GM18507 (cell line): Measurements from ENCODE around the gene ARHGEF3.

Source experiments
- DNase-seq: peaks from one replicate; pipeline ENCODE4 v3.0.0; 2011; ENCODE audit warnings: low read depth; ENCODE audit not compliant: insufficient read length; ENCODE audit errors: extremely low spot score
- FAIRE-seq: peaks from 2 replicates; lab custom pipeline; 2011; peaks lifted over from hg19 to GRCh38; lab: Jason Lieb, UNC

Gene ARHGEF3, protein sequence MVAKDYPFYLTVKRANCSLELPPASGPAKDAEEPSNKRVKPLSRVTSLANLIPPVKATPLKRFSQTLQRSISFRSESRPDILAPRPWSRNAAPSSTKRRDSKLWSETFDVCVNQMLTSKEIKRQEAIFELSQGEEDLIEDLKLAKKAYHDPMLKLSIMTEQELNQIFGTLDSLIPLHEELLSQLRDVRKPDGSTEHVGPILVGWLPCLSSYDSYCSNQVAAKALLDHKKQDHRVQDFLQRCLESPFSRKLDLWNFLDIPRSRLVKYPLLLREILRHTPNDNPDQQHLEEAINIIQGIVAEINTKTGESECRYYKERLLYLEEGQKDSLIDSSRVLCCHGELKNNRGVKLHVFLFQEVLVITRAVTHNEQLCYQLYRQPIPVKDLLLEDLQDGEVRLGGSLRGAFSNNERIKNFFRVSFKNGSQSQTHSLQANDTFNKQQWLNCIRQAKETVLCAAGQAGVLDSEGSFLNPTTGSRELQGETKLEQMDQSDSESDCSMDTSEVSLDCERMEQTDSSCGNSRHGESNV

DNA sequence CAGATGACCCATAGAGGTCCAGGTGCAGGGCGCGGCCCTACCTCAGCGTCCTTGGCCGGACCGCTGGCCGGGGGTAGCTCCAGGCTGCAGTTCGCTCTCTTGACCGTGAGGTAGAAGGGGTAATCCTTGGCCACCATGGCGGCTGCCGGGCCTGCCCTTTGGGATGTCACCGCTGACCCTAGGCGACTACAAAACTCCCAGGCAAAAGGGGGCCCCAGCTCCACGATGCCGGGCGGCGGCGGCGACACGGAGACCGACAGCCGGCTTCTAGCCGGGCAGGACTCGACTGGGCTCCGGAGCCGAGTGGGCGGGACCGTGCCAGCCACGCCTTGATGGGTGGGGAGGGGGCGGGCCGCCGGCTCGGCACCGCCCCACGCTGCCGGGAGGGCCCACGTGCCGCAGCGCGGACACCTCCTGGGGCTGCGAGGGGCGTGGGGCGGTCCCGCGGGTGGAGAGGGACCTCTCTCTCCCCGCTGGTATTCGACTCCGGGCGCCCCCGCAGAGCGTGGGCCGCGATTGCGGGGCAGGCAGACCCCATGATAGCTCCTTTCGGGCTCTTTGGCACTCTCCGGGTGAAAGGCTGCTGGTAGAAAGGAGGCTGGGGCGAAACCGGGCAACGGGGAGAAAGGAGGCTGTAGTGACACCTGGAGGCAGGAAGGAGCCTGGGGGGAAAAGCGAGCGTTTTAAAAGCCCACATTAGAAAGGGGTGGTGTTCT, at the start of gene ARHGEF3:
Gene ARHGEF3 (minus strand): TSS at position 288 of the 716 bp plus-strand sequence. CDS start 151 bp downstream, at position 137.
- DNase-seq = peak; percentile 80
- FAIRE-seq = peak; percentile 82

DNA sequence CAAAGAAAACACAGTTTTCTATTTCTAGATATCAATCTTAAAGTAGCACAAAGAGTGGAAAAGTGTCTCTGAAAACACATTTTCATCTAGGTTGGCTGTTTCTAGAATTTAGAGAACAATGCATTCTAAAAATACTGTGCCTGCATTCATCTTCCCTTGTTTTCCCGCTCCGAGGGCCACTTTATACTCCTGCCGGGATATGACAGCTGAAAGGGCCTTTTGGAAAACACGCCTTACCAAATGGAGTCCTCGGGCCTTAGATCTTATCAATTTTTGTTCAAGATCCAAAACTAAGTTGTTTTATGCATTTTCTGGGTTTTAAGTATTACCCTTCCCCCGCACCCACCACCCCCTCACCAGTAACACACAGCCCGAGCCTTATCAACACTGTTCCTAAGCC, 47.9 kb upstream of the ARHGEF3 start:
- no peak for DNase-seq
- FAIRE-seq = no peak

- no peak for DNase-seq
Observed at GRCh38 chr3:56845505-56845904, 43.8 kb upstream of the ARHGEF3 start.

GRCh38 chr3:56844536-56844935, 42.8 kb upstream of the ARHGEF3 start:
- DNase-seq = no peak
- no peak for FAIRE-seq

More at GRCh38 chr3:56845505-56845904, 43.8 kb upstream of the ARHGEF3 start:
- FAIRE-seq = no peak

DNA sequence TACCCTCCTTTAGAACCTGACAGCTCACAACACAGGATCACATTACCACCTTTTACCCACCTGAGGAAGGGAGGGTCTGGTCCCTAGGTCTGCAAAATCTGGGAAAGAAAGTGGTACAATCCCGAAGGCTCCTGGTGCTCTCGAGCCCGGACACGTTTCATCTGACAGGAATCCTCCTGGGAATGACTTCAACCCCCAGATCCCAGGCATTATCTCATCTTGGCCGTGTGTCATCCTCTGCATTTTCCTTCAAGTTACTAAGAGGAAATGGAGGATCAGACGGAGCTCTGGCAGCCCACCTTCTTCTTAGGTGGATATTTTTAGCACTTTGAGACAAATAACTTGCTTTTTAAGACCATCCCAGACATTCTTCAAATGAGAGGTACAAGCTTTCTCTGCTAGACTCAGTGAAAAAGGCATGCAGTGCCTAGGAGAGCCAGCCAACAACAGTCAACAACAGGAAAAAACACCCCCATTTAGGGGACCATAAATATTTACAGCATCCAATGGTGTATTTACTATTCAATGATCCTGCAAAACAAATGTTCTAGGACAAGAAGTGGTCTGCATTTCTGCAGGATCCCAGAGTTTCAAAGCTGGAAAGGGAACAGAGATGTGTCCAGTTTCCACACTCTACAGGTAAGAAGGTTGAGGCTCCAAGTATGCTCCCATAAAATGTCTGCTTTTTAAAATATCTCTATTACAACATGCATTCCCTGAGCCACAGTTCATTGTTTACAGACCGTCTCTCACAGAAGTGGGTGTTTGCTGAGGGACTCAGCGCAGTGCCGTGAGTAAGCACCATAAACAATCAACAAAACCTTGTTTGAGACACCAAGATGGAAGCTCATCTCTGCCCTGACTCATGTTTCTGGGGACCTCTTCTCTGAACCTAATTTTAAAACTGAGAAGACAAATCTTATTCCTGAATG, 38.3 kb upstream of the ARHGEF3 start:
- no peak for DNase-seq
- no peak for FAIRE-seq

DNA sequence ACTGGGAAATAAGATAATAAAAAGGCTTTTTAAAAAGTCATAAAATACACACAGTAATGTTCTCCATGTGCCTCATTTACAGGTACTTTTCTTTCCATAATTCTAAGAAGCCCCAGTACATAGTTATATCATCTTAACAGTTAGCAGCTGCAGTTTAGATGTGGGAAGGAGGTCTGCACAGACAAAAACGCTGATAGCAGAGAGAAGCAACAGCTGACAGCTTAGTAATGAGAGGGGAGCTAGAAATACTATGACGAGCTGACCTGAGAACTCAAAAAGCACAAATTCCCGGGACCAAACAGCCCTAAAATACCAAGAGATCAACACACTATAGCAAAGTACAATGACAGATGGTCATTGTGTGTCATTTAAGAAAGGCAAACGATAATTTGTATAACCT, 36.7 kb upstream of the ARHGEF3 start:
- DNase-seq (no peak), FAIRE-seq (no peak)

- DNase-seq = peak; percentile 39
- peak; percentile 94 for FAIRE-seq
Observed at GRCh38 chr3:56837196-56837955, 35.6 kb upstream of the ARHGEF3 start.

DNA sequence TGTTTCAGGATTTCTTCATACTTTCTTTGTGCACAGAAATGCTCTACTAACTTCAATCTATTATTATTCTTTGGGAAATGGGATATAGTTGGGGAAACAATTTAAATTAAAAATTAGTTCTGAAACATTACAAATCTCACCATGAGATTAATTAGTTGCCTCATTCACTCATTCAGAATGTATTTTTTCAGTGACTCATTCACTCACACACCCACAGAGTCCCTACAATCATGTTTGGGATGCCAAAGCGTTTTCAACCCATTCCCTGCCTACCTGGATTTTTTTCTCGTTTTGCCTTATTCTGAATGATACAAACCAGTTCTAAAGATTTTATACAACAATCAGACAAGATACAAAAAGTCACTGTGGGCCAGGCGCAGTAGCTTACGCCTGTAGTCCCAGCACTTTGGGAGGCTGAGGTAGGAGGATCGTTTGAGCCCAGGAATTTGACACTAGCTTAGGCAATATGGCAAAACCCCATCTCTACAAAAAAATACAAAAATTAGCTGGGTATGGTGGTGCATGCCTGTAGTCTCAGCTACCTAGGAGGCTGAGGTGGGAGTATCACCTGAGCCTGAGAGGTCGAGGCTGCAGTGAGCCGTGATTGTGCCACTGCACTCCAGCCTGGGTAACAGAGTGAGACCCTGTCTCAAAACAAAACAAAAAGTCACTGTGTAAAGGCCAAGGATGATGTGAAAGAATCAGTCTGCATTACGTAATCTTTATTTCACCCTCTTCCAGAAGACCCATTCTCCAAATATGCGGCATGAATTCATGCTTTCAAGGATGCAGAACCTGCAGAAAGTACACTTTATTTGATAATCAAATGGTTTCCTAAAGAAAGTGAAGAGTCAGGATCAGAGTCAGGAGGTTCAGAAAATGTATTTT, 34.8 kb upstream of the ARHGEF3 start:
- FAIRE-seq (no peak), DNase-seq (no peak)

GRCh38 chr3:56835650-56836227, 34.0 kb upstream of the ARHGEF3 start:
- FAIRE-seq = no peak

DNA sequence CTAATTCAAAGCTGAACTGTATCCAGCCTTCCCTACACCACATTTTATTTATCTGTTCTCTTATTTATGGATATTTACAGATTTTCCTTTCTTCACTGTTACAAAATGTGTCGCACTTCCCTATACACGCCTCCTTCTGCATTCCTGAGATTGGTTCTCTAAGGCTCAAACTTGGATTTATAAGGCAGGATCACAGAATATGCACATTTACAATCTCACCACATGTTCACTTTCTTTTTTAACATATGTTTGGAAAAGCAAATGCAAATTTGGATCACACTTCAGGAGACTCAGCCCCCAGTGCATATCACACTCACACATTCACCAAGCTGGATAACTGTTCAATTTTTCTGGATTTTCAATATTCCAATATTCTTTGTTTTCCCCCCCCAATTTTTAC, 31.8 kb upstream of the ARHGEF3 start:
- no peak for DNase-seq
- no peak for FAIRE-seq

More at GRCh38 chr3:56835650-56836227, 34.0 kb upstream of the ARHGEF3 start:
- no peak for DNase-seq

- no peak for DNase-seq
- FAIRE-seq = no peak
Observed at GRCh38 chr3:56833022-56833421, 31.3 kb upstream of the ARHGEF3 start.

DNA sequence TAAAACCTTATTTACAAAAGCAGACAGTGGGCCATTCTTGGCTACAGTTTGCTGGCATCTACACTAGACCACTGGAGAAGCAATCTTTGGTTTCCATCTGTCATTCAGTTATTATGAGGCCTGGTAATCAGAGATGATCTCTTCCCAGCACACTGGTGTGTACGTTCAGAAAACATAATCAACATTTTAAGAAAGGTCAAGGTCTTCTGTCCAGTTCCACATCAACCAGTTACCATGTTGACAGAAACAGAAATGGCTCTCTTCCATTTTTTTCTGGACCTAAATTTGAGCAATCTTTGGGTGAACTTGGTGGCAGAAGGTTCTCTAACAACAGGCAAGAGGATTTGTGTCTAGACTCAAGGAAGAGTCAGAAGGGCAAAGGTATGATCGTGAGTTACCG, 29.8 kb upstream of the ARHGEF3 start:
- FAIRE-seq (no peak), DNase-seq (no peak)

DNA sequence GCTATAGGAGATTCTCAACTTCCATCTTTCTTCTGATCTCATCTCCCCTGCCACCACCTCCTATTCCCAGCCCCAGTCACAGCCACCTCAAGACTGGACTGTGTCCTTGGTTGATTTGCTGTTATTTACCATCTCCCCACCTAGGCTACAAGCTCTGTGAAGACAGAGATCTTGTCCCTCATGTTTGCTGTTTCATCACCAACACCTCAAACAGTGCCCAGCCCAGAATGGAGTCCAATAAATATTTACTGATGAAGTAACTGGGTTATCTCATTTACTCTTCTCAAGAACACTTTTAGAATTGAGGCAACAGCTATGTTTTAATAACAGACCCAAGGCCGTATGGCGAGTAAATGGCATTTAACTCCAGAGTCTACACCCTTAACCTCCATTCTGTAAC, 29.1 kb upstream of the ARHGEF3 start:
- FAIRE-seq = no peak

DNA sequence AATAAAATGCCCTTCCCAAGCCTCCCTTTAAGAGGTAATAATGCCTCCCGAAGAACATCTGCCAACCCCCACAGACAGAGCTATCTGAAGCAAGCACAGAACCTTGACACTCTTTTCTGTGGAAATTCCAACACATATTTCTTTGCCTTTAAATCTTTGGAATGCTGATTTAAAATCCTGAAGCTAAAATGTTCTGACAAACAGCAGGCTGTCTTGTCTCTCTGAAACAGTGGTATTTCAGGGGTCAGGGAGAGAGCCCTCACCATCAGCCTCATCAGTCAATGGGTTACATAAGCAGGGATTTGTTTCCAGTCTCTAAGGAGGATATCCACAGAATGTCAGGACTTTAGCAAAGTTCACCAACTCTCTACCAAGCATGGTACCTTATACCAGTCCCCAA, 27.8 kb upstream of the ARHGEF3 start:
- no peak for DNase-seq
- no peak for FAIRE-seq

More for the DNA sequence above, 29.1 kb upstream of the ARHGEF3 start:
- DNase-seq = no peak

GRCh38 chr3:56826831-56827722, 25.3 kb upstream of the ARHGEF3 start:
- DNase-seq = no peak
- no peak for FAIRE-seq

GRCh38 chr3:56825567-56826438, 24.1 kb upstream of the ARHGEF3 start:
- DNase-seq (no peak), FAIRE-seq (no peak)
